ENCODE results near the gene STXBP3. TPM values are rescaled to one million over a fixed set of nuclear protein-coding genes. Genes with fewer than 3 reads are reported as not detected.

STXBP3 gene
- total RNA-seq, 1 donor from 2014 or later, result 48.2 TPM

DNA sequence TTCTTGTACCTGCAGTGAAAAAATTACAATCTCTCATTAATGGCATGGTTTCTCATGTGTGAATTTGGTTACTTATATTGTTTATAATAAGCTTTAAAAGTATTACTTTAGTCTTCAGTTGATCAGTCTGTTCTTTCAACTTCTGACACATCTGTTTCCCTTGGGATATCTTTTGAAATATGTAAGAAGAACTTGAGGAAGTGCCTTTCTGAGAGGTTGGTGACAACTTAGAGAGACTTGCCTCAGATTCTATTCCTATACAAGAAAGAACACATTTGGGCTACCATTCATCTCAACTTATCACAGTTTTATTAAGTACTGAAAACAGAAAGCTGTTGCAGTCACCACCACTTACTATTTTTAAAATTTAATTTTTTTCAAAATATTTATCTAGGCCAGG, 102.3 kb downstream of the STXBP3 start:
- DNase-seq (ENCODE audit: low read depth), result no peak
- Histone ChIP-seq H3K36me3 (ENCODE audit: control insufficient read depth, insufficient read depth, low read length) (no peaks in the 10 kb centered on the region), H3K4me3 (ENCODE audit: low read depth, low read length) (no peak overlapping the region), H3K27me3 (ENCODE audit: control insufficient read depth, insufficient read depth, low read length) (no peaks in the 10 kb centered on the region)
- TF ChIP-seq, protein P1, sequence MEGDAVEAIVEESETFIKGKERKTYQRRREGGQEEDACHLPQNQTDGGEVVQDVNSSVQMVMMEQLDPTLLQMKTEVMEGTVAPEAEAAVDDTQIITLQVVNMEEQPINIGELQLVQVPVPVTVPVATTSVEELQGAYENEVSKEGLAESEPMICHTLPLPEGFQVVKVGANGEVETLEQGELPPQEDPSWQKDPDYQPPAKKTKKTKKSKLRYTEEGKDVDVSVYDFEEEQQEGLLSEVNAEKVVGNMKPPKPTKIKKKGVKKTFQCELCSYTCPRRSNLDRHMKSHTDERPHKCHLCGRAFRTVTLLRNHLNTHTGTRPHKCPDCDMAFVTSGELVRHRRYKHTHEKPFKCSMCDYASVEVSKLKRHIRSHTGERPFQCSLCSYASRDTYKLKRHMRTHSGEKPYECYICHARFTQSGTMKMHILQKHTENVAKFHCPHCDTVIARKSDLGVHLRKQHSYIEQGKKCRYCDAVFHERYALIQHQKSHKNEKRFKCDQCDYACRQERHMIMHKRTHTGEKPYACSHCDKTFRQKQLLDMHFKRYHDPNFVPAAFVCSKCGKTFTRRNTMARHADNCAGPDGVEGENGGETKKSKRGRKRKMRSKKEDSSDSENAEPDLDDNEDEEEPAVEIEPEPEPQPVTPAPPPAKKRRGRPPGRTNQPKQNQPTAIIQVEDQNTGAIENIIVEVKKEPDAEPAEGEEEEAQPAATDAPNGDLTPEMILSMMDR (IDR thresholded peaks at IDR 0.05; ENCODE audit: insufficient read depth, low read length, poor library complexity, severe bottlenecking), result no peak

DNA sequence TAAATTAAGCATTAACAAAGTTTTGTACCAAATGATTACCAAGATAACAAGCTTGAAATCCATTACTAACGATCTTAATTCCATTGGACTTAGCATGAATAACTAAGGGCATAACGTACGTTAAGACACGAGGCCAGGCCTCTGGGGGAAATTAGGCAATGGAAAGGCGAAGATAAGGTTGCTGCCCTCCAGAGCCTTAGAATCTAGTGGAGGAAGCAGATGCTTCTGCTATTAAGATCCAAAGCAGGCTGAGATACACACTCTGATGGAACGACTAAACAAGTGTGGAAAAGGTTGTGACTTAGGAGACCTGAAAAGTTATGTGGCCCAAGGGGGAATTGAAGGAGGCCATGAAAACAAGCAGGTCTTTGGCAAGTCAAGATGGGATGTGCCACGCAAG, 104.5 kb downstream of the STXBP3 start:
- Histone ChIP-seq H3K27me3 (ENCODE audit: control insufficient read depth, insufficient read depth, low read length) (no peaks in the 10 kb centered on the region), H3K36me3 (ENCODE audit: control insufficient read depth, insufficient read depth, low read length) (no peaks in the 10 kb centered on the region), H3K4me3 (ENCODE audit: low read depth, low read length) (no peak overlapping the region)
- no peak for DNase-seq (ENCODE audit: low read depth)
- TF ChIP-seq, protein P1 (IDR thresholded peaks at IDR 0.05; ENCODE audit: insufficient read depth, low read length, poor library complexity, severe bottlenecking), result no peak

DNA sequence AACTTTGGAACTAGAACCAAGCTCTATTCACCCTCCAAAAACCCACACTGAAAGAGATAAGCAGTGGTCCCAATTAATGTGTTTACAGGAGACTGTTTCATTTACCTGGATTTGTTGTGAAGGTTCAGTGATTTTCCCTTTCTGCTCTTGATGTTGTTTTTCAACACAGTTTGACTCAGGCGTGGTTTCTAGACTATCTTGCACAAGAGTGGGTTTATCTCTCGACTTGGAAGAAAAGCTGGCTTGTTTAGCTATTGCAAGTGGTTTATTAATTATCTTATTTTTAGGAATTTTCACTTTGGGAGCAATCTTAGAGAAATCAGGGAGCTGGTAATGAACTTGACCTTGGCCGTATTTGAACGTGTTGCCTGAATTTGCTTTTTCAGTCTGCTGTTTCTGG, 105.1 kb downstream of the STXBP3 start:
- no peaks in the 10 kb centered on the region for H3K27me3 ChIP-seq (ENCODE audit: control insufficient read depth, insufficient read depth, low read length)
- no peak overlapping the region for H3K4me3 ChIP-seq (ENCODE audit: low read depth, low read length)
- TF ChIP-seq, protein P1 (IDR thresholded peaks at IDR 0.05; ENCODE audit: insufficient read depth, low read length, poor library complexity, severe bottlenecking), result no peak
- DNase-seq (ENCODE audit: low read depth), result no peak
- no peaks in the 10 kb centered on the region for H3K36me3 ChIP-seq (ENCODE audit: control insufficient read depth, insufficient read depth, low read length)

GRCh38 chr1:108852221-108852975, 105.9 kb downstream of the STXBP3 start:
- DNase-seq (ENCODE audit: low read depth), result no peak
- Histone ChIP-seq H3K27me3 (ENCODE audit: control insufficient read depth, insufficient read depth, low read length) (no peaks in the 10 kb centered on the region), H3K36me3 (ENCODE audit: control insufficient read depth, insufficient read depth, low read length) (no peaks in the 10 kb centered on the region), H3K4me3 (ENCODE audit: low read depth, low read length) (no peak overlapping the region)
- TF ChIP-seq, protein P1 (IDR thresholded peaks at IDR 0.05; ENCODE audit: insufficient read depth, low read length, poor library complexity, severe bottlenecking), result no peak

DNA sequence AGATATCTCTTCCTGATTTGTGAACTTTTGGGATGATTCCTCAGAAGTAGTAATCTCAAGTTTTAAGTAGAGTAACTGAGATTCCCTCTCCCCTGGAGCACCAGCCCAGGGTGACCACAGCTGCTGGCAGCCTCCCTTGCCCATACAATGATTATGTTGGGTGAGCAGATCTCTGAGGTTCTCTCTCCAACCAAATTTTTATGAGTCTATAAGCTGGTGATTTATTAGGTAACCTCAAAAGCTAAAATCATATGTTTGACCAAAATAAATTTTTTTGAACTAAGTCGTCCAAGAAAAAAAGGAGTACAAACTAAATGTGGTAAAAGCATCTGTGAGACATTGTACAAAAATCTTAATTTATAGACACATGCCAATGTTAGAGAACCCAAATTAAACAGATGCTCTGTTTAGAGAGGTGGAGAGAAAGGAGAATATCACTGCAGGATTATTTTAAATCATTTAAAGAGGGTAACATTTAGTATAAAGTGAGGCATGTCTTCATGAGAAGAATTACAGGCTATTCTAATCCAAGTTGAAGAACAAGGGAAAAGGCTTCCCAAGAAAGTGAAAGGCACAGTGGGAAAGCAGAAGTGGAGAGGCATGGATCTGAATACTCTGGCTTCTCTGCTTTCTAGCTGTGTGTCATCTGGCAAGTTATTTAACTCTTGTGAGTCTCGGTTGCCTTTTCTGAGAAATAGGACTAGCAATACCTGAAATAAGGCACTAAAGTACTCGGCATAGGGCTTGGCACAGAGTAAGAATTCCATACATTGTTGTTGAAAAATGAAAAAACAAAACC, 107.9 kb downstream of the STXBP3 start:
- Histone ChIP-seq H3K36me3 (ENCODE audit: control insufficient read depth, insufficient read depth, low read length) (no peaks in the 10 kb centered on the region), H3K27me3 (ENCODE audit: control insufficient read depth, insufficient read depth, low read length) (no peaks in the 10 kb centered on the region), H3K4me3 (ENCODE audit: low read depth, low read length) (no peak overlapping the region)
- no peak for DNase-seq (ENCODE audit: low read depth)
- TF ChIP-seq, protein P1 (IDR thresholded peaks at IDR 0.05; ENCODE audit: insufficient read depth, low read length, poor library complexity, severe bottlenecking), result no peak

All from kidney epithelial cell (primary cell).